HG02852 (cell line): ENCODE results near the gene SERTAD3.
"Not testable (repeated sequence)": the region's sequence is repeated elsewhere in the genome, so short reads cannot be mapped to it uniquely, and the experiment has no call there.

Experiments used
- ATAC-seq: cut with Tn5 transposase; IDR thresholded peaks from one replicate; pipeline ENCODE4 v1.9.1; 2021; ENCODE audit warnings: mild to moderate bottlenecking, moderate library complexity; ENCODE audit not compliant: unreplicated experiment

The SERTAD3 gene

GRCh38 chr19:40458597-40458974 is 14.5 kb upstream of the SERTAD3 start:
- no peak for ATAC-seq

DNA sequence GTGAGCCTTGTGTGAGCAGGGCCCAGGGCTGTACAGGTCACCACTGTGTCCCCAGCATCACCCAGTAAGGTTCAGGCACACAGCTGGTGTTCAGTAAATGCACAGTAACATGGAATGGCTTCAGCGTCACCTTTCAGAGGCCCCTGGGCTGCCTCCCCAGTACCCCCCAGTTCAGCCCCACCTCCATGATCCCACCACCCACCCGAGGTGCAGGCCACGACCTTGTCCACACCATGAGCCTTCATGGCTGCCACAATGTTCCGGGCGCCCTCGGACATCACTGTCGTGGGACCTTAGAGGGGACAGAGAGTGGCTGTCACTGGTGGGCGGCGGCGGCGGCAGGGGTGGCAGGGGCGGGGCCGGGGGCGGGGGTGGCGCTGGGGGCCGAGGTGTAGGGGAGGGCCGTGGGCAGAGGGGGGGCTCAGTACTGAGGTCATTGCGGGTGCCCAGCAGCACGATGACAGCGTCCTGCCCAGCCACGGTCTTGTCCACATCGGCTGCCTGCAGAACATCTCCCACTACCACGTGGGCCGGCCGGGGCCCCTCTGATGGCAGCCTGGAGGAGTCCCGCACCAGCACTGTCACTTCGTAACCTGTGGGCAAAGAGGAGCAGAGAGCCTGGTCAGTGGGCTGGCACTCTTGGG is 13.9 kb upstream of the SERTAD3 start:
- no peak for ATAC-seq

DNA sequence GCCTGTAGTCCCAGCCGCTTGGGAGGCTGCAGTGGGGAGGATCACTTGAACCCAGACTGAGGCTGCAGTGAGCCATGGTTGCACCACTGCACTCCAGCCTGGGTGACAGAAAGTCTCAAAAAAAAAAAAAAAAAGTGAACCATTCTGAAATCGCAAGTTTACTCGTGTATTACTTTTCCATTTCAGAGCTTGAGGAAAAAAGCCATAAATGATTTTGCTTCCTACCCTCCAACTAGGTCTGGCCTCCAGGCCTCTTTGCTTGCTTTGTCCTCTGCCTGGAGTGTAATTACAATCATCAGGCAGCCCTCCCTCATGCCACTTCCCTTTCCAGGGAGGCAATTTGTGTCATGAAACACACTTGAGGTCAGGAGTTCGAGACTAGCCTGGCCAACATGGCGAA is 12.9 kb upstream of the SERTAD3 start:
- ATAC-seq = no peak

DNA sequence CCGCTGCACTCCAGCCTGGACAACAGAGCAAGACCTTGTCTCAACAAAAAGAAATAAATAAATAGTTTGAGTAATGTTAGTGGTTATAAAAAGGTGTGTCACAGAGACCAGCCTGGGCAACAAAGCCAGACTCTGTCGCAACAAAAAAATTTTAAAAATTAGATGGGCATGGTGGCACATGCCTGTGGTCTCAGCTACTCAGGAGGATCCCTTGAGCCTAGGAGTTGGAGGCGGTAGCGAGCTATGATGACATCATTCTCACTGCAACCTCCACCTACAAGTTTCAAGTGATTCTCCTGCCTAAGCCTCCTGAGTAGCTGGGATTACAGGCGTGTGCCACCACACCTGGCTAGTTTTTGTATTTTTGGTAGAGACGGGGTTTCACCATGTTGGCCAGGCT is 9.8 kb upstream of the SERTAD3 start:
- ATAC-seq = not testable (repeated sequence)

GRCh38 chr19:40453151-40453735 is 9.1 kb upstream of the SERTAD3 start:
- ATAC-seq = no peak

DNA sequence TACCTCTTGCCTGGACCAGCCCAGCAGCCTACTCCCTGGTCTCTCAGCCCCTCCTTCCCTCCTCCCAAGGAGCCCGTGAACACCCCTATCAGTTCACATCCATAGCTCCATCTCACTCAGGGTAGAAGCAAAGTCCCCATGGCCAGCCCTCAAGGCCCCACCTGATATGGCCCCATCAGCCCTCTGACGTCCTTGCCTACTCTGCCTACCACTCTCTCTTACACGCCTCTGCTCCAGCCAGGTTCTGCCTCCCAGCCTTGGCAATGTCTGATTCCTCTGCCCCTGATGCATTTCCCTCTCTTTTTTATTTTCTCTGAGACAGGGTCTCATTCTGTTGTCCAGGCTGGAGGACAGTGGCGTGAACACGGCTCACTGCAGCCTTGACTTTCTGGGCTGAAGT is 7.9 kb upstream of the SERTAD3 start:
- ATAC-seq = no peak

DNA sequence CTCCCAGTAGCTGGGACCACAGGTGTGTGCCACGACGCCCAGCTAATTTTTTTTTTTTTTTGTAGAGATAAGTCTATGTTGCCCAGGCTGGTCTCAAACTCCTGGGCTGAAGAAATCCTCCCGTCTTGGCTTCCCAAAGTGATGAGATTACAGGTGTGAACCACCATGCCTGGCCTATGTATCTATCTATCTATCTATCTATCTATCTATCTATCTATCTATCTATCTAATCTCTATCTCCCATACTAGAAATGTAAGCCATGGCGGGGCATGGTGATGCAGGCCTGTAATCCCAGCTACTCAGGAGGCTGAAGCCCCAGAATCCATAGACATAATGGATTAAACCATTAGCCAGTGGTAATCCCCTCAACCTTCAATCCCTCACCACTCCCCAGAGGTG is 6.5 kb upstream of the SERTAD3 start:
- ATAC-seq = no peak

- no peak for ATAC-seq
Observed at GRCh38 chr19:40449506-40449905, 5.4 kb upstream of the SERTAD3 start.

- no peak for ATAC-seq
Observed at GRCh38 chr19:40446263-40446784, 2.2 kb upstream of the SERTAD3 start.

- ATAC-seq = no peak
Observed at GRCh38 chr19:40445780-40446262, 1.7 kb upstream of the SERTAD3 start.

- no peak for ATAC-seq
Observed at GRCh38 chr19:40444825-40445312, 734 bp upstream of the SERTAD3 start.

DNA sequence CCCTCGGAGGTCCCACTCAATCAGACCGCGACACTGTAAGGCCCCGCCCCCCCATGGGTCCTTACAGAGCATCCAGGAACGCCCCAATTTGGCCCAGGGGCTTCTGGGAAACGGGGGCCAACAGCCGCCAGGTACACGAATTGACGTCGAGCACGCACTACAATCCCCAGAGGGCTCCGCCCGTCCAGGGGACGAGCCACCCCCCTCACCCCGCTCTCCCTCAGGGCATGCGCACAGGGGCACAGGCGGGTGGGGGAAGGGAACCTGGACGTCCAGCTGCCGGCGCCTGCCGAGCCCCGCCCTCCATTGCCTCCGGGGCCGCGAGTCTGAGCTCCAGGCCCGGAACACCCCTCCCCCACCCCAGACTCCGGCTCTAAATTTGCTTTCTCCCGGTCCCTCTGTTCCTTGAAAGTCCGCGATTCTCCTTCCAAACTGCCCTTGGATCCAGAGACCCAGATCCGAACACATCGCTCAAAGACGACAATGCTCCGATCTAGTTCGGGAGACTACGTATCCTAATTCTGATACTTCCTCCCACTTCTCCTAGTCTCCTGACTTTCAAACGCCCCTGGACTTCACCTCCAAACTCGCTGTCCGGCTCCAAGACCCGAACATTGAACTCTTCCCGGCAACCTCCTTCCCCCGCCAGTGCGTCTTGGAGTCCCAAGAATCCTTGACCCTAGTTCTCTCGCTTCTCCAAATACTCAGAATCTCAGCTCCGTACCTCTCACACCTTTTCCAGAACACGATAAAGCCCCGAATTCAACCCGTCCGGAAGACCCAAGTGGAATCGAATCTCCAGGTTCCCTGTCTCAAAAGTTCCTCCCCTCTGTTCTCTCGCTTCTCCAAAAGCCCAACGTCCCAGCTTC is 770 bp downstream of the SERTAD3 start:
- ATAC-seq = peak; percentile 66

- no peak for ATAC-seq
Observed at GRCh38 chr19:40442328-40443130, 1.6 kb downstream of the SERTAD3 start.

- no peak for ATAC-seq
Observed at GRCh38 chr19:40441719-40442253, 2.3 kb downstream of the SERTAD3 start.

GRCh38 chr19:40438284-40438683 is 5.9 kb downstream of the SERTAD3 start:
- no peak for ATAC-seq

- peak; percentile 75 for ATAC-seq
Observed at GRCh38 chr19:40433391-40434216, 10.5 kb downstream of the SERTAD3 start.

GRCh38 chr19:40432760-40433159 is 11.4 kb downstream of the SERTAD3 start:
- not testable (repeated sequence) for ATAC-seq

- ATAC-seq = no peak
Observed at GRCh38 chr19:40431698-40432097, 12.4 kb downstream of the SERTAD3 start.

DNA sequence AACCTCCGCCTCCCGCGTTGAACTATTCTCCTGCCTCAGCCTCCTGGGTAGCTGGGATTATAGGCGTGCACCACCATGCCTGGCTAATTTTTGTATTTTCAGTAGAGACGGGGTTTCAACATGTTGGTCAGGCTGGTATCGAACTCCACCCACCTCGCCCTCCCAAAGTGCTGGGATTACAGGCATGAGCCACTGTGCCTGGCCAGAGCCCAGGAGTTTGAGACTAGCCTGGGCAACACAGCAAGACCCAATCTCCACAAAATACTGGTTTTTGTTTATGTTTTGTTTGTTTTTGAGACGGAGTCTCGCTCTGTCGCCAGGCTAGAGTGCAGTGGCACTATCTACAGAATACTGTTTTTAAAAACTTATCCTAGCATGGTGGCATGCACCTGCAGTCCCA is 13.9 kb downstream of the SERTAD3 start:
- not testable (repeated sequence) for ATAC-seq
